C4-2B (cell line): ENCODE results near the gene HSD3B7.
A peak's percentile ranks its signal among the peaks of the same experiment; 100 is the strongest.

Source experiments
- H3K27ac ChIP-seq: fragments of 450-650 bp; 2 replicates; pipeline ENCODE4 v1.5.1; 2017
- CTCF ChIP-seq: fragments of 450-650 bp; conservative IDR thresholded peaks from 2 replicates; pipeline ENCODE4 v1.5.1; 2017; ENCODE audit warnings: mild to moderate bottlenecking
- ZFX ChIP-seq: fragments of 450-650 bp; IDR thresholded peaks from 2 replicates; pipeline ENCODE4 v1.6.1; 2017

HSD3B7 gene

GRCh38 chr16:31033709-31034492 is 48.9 kb downstream of the HSD3B7 start:
- TF ChIP-seq CTCF (no peak), ZFX (no peak)
- peak overlapping the region; percentile 83 for H3K27ac ChIP-seq

DNA sequence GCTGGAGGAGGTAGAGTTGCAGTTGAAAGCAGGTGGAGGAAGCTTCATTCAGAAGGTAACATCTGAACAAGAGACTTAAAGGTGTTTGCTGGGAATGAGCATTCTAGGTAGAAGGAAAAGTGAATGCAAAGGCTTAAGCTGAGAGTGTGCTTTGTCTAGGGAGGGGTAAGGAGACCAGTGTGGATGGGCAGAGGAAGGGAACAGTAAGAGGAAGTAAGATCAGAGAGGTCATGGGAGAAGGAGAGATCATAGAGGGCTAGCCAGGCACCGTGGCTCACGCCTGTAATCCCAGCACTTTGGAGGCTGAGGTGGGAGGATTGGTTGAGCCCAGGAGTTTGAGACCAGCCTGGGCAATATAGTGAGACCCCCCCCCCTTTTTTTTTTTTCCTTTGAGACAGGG is 51.7 kb downstream of the HSD3B7 start:
- no peak overlapping the region for H3K27ac ChIP-seq
- TF ChIP-seq CTCF, result no peak
- TF ChIP-seq ZFX, result no peak
